ENCODE measurements around the gene CREB3L2.

DNA sequence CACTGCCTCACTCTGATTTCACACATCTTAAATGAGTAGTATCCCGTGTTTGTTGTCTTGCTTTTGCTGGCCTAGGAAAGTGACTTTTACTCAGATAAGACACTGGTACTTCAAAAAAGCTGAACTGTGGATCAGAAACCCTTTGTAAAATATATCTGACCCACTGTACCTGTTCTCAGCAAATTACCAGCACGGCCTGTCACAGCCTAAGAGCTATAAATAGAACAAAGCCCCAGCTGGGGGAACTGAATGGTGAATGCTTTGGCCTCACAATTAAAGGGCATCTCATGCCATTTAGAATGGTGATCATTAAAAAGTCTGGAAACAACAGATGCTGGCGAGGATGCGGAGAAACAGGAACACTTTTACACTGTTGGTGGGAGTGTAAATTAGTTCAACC lies 76.1 kb downstream of the CREB3L2 start:
- no peak for TF ChIP-seq GABPA (IDR thresholded peaks at IDR 0.05; ENCODE audit: low read depth)
- TF ChIP-seq, protein P1, sequence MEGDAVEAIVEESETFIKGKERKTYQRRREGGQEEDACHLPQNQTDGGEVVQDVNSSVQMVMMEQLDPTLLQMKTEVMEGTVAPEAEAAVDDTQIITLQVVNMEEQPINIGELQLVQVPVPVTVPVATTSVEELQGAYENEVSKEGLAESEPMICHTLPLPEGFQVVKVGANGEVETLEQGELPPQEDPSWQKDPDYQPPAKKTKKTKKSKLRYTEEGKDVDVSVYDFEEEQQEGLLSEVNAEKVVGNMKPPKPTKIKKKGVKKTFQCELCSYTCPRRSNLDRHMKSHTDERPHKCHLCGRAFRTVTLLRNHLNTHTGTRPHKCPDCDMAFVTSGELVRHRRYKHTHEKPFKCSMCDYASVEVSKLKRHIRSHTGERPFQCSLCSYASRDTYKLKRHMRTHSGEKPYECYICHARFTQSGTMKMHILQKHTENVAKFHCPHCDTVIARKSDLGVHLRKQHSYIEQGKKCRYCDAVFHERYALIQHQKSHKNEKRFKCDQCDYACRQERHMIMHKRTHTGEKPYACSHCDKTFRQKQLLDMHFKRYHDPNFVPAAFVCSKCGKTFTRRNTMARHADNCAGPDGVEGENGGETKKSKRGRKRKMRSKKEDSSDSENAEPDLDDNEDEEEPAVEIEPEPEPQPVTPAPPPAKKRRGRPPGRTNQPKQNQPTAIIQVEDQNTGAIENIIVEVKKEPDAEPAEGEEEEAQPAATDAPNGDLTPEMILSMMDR (IDR thresholded peaks at IDR 0.05; ENCODE audit: insufficient read depth, low read length) = no peak

Measured in HL-60 (cell line).